Gastroesophageal sphincter (tissue), 4 donors: Measurements from ENCODE around the gene AHSP. TPM values are rescaled to one million over a fixed set of nuclear protein-coding genes. Genes with fewer than 3 reads are reported as not detected.
"Not testable (repeated sequence)": the region's sequence is repeated elsewhere in the genome, so short reads cannot be mapped to it uniquely, and the experiment has no call there.

ENCODE experiments used
- ATAC-seq: fragments of 150-250 bp; one replicate; pipeline ENCODE4 v1.9.1; 2016; ENCODE audit warnings: mild to moderate bottlenecking, moderate library complexity
- H3K27ac ChIP-seq, 4 donors: fragments of 200-600 bp; sonication (generic) in 3 of 4; 1 replicate in 3 of 4; 2 replicates in 1 of 4; pipeline ENCODE4 v1.5.1; 2016 to 2019
- H3K27me3 ChIP-seq: fragments of 200-600 bp; sonication (generic); one replicate; pipeline ENCODE4 v1.5.1; 2019
- H3K36me3 ChIP-seq, 2 donors: fragments of 200-600 bp; sonication (generic); one replicate each; pipeline ENCODE4 v1.5.1; 2019; ENCODE audit warnings: control low read depth in 1 of 2
- H3K4me1 ChIP-seq, 3 donors: fragments of 200-600 bp; sonication (generic); 1 replicate in 2 of 3; 2 replicates in 1 of 3; pipeline ENCODE4 v1.5.1; 2016 to 2019; ENCODE audit warnings: control low read depth in 2 of 3
- H3K4me3 ChIP-seq, 2 donors: fragments of 200-600 bp; sonication (generic); one replicate each; pipeline ENCODE4 v1.5.1; 2019; ENCODE audit warnings: mild to moderate bottlenecking in 1 of 2, moderate library complexity in 1 of 2
- H3K9me3 ChIP-seq, 3 donors: fragments of 200-600 bp; sonication (generic); one replicate each; pipeline ENCODE4 v1.5.1; 2017 to 2019; ENCODE audit warnings: control low read depth in 2 of 3
- CTCF ChIP-seq, 4 experiments: fragments of 200-600 bp in 2 of 4; fragments of 450-650 bp in 2 of 4; sonication (generic) in 1 of 4; IDR thresholded peaks; one replicate each; pipeline ENCODE4 v1.5.1; 2017 to 2019; ENCODE audit warnings: antibody characterized with exemption in 4 of 4, mild to moderate bottlenecking in 2 of 4, moderate library complexity in 2 of 4
- EP300 ChIP-seq: sonication (generic); formaldehyde crosslinking; IDR thresholded peaks from one replicate; pipeline ENCODE4 v1.6.1; 2017; ENCODE audit warnings: antibody characterized with exemption, mild to moderate bottlenecking
- POLR2A ChIP-seq, 2 donors: fragments of 450-650 bp; IDR thresholded peaks; one replicate each; pipeline ENCODE4 v1.6.1; 2017; ENCODE audit warnings: antibody characterized with exemption in 2 of 2, mild to moderate bottlenecking in 2 of 2, moderate library complexity in 1 of 2
- POLR2AphosphoS5 ChIP-seq: sonication (generic); formaldehyde crosslinking; IDR thresholded peaks from one replicate; pipeline ENCODE4 v1.6.1; 2017; ENCODE audit warnings: antibody characterized with exemption
- WGBS, 2 donors: methylation state at CpG; one replicate each; pipeline ENCODE4 v1.1.5; 2018; ENCODE audit warnings: low coverage in 1 of 2; 5-methylcytosine and 5-hydroxymethylcytosine counted together
- total RNA-seq, 4 donors: library from RNA; depleted of rRNA; stranded (reverse); fragments of >200 nt; gene quantifications; one replicate each; pipeline ENCODE4 v1.1.0, GENCODE V29; 2016

AHSP gene
- total RNA-seq, 4 donors from 2014 or later, result not detected

- TF ChIP-seq EP300, result no peak
- no peak for TF ChIP-seq POLR2AphosphoS5
- no peak for TF ChIP-seq CTCF (IDR thresholded peaks at IDR 0.05)
- no peak for TF ChIP-seq POLR2A (IDR thresholded peaks at IDR 0.05)
- H3K27me3 ChIP-seq, result no peaks in the 10 kb centered on the region
Observed at GRCh38 chr16:31522071-31522470, 5.6 kb upstream of the AHSP start.

GRCh38 chr16:31523768-31524167, 3.9 kb upstream of the AHSP start:
- not testable (repeated sequence) for ATAC-seq, H3K27ac ChIP-seq, H3K36me3 ChIP-seq, H3K27me3 ChIP-seq, H3K4me3 ChIP-seq, H3K4me1 ChIP-seq, H3K9me3 ChIP-seq
- WGBS, 2 donors, result no CpG with 5 or more reads among the region's 6 CpGs

More at GRCh38 chr16:31522071-31522470, 5.6 kb upstream of the AHSP start:
- no peak overlapping the region for H3K4me3 ChIP-seq
- no peaks in the 10 kb centered on the region for H3K4me1 ChIP-seq
- no peaks in the 10 kb centered on the region for H3K9me3 ChIP-seq
- H3K27ac ChIP-seq, result no peak overlapping the region
- 88 to 93% methylated on average over 2 to 5 of the region's 6 CpGs for WGBS, 2 donors
- no peak for ATAC-seq
- H3K36me3 ChIP-seq, result no peaks in the 10 kb centered on the region

- peaks cover 0 to 19% (median 6%) of the 10 kb centered on the region in 3 donors for H3K4me1 ChIP-seq
- WGBS, 2 donors, result 94 to 96% methylated on average over 3 of the region's 3 CpGs
- no peak for ATAC-seq
- no peaks in the 10 kb centered on the region for H3K9me3 ChIP-seq
- H3K4me3 ChIP-seq, result no peak overlapping the region
- peaks cover 19% of the 10 kb centered on the region for H3K27me3 ChIP-seq
- no peak overlapping the region for H3K27ac ChIP-seq
- TF ChIP-seq EP300, result no peak
- no peak for TF ChIP-seq CTCF (IDR thresholded peaks at IDR 0.05)
- TF ChIP-seq POLR2AphosphoS5, result no peak
- TF ChIP-seq POLR2A (IDR thresholded peaks at IDR 0.05), result no peak
- no peaks in the 10 kb centered on the region for H3K36me3 ChIP-seq
Observed at GRCh38 chr16:31525113-31525512, 2.6 kb upstream of the AHSP start.

GRCh38 chr16:31528523-31529107, 915 bp downstream of the AHSP start:
- Histone ChIP-seq H3K27ac (peak overlapping the region in 2 of 4 donors; percentile 66 to 69), H3K36me3 (no peaks in the 10 kb centered on the region), H3K4me3 (peak overlapping the region in 1 of 2 donors; percentile 53), H3K27me3 (peaks cover 47% of the 10 kb centered on the region), H3K4me1 (peaks cover 0 to 19% (median 6%) of the 10 kb centered on the region in 3 donors), H3K9me3 (no peaks in the 10 kb centered on the region)
- TF ChIP-seq EP300 (no peak), CTCF (IDR thresholded peaks at IDR 0.05) (no peak), POLR2AphosphoS5 (no peak), POLR2A (IDR thresholded peaks at IDR 0.05) (no peak)
- ATAC-seq, result peak; percentile 10
- 6 to 46% methylated on average over 5 to 6 of the region's 11 CpGs for WGBS, 2 donors

GRCh38 chr16:31529108-31529936, 1.6 kb downstream of the AHSP start:
- 0% methylated on average over 8 of the region's 52 CpGs; no CpG with 5 or more reads in 1 of the 2 donors for WGBS, 2 donors
- Histone ChIP-seq H3K36me3 (no peaks in the 10 kb centered on the region), H3K4me1 (peaks cover 0 to 19% (median 6%) of the 10 kb centered on the region in 3 donors), H3K4me3 (peak overlapping the region; percentile 18 to 53), H3K27me3 (peaks cover 54% of the 10 kb centered on the region), H3K9me3 (no peaks in the 10 kb centered on the region), H3K27ac (peak overlapping the region in 3 of 4 donors; percentile 24 to 69 (median 66))
- ATAC-seq, result peak; percentile 48
- TF ChIP-seq EP300, result no peak
- TF ChIP-seq CTCF (IDR thresholded peaks at IDR 0.05), result no peak
- no peak for TF ChIP-seq POLR2AphosphoS5
